ENCODE data around the gene C5AR1. TPM values are rescaled to one million over a fixed set of nuclear protein-coding genes. Genes with fewer than 3 reads are reported as not detected.
"Not testable (repeated sequence)": the region's sequence is repeated elsewhere in the genome, so short reads cannot be mapped to it uniquely, and the experiment has no call there.

Gene C5AR1
- total RNA-seq, 1 donor from 2014 or later, result 0.98 TPM

- Mint-ChIP-seq H3K27ac (no peak overlapping the region), H3K36me3 (peaks cover 2% of the 10 kb centered on the region), H3K4me1 (peaks cover 20% of the 10 kb centered on the region), H3K27me3 (ENCODE audit: low read depth) (no peaks in the 10 kb centered on the region), H3K9me3 (no peaks in the 10 kb centered on the region), H3K4me3 (no peak overlapping the region)
- TF ChIP-seq CTCF (IDR thresholded peaks at IDR 0.05; ENCODE audit: unreplicated experiment), result peak; percentile 44
- DNase-seq (ENCODE audit: low spot score in 2 of 2, unreplicated experiment in 2 of 2), result no peak
Observed at GRCh38 chr19:47280183-47280797, 29.4 kb upstream of the C5AR1 start.

GRCh38 chr19:47283405-47284059, 26.1 kb upstream of the C5AR1 start:
- Mint-ChIP-seq H3K27ac (no peak overlapping the region), H3K4me3 (no peak overlapping the region), H3K27me3 (ENCODE audit: low read depth) (no peaks in the 10 kb centered on the region), H3K9me3 (no peaks in the 10 kb centered on the region), H3K4me1 (peaks cover 9% of the 10 kb centered on the region), H3K36me3 (no peaks in the 10 kb centered on the region)
- no peak for DNase-seq (ENCODE audit: low spot score in 2 of 2, unreplicated experiment in 2 of 2)
- no peak for TF ChIP-seq CTCF (IDR thresholded peaks at IDR 0.05; ENCODE audit: unreplicated experiment)

- H3K4me1 Mint-ChIP-seq, result peaks cover 10% of the 10 kb centered on the region
- H3K4me3 Mint-ChIP-seq, result no peak overlapping the region
- H3K27me3 Mint-ChIP-seq (ENCODE audit: low read depth), result no peaks in the 10 kb centered on the region
- DNase-seq (ENCODE audit: low spot score in 2 of 2, unreplicated experiment in 2 of 2), result no peak
- H3K9me3 Mint-ChIP-seq, result no peaks in the 10 kb centered on the region
- no peak overlapping the region for H3K27ac Mint-ChIP-seq
- peak; percentile 90 for TF ChIP-seq CTCF (IDR thresholded peaks at IDR 0.05; ENCODE audit: unreplicated experiment)
- H3K36me3 Mint-ChIP-seq, result no peaks in the 10 kb centered on the region
Observed at GRCh38 chr19:47284324-47284899, 25.2 kb upstream of the C5AR1 start.

- H3K9me3 Mint-ChIP-seq, result no peaks in the 10 kb centered on the region
- no peak overlapping the region for H3K27ac Mint-ChIP-seq
- H3K27me3 Mint-ChIP-seq (ENCODE audit: low read depth), result no peaks in the 10 kb centered on the region
- no peak overlapping the region for H3K4me3 Mint-ChIP-seq
- TF ChIP-seq CTCF (IDR thresholded peaks at IDR 0.05; ENCODE audit: unreplicated experiment), result peak; percentile 84
- no peaks in the 10 kb centered on the region for H3K36me3 Mint-ChIP-seq
- DNase-seq (ENCODE audit: low spot score in 2 of 2, unreplicated experiment in 2 of 2), result peak; percentile 64 to 76
- H3K4me1 Mint-ChIP-seq, result no peaks in the 10 kb centered on the region
Observed at GRCh38 chr19:47296036-47296435, 13.6 kb upstream of the C5AR1 start.

GRCh38 chr19:47300867-47301266, 8.8 kb upstream of the C5AR1 start:
- H3K4me3 Mint-ChIP-seq; H3K9me3 Mint-ChIP-seq; H3K4me1 Mint-ChIP-seq; H3K27me3 Mint-ChIP-seq (ENCODE audit: low read depth); H3K36me3 Mint-ChIP-seq; H3K27ac Mint-ChIP-seq; DNase-seq (ENCODE audit: low spot score in 2 of 2, unreplicated experiment in 2 of 2): not testable (repeated sequence)

- TF ChIP-seq CTCF (IDR thresholded peaks at IDR 0.05; ENCODE audit: unreplicated experiment), result no peak
- H3K27me3 Mint-ChIP-seq (ENCODE audit: low read depth), result peaks cover 1% of the 10 kb centered on the region
- H3K27ac Mint-ChIP-seq, result no peak overlapping the region
- no peaks in the 10 kb centered on the region for H3K36me3 Mint-ChIP-seq
- no peak for DNase-seq (ENCODE audit: low spot score in 2 of 2, unreplicated experiment in 2 of 2)
- H3K9me3 Mint-ChIP-seq, result no peaks in the 10 kb centered on the region
- no peak overlapping the region for H3K4me3 Mint-ChIP-seq
- H3K4me1 Mint-ChIP-seq, result peaks cover 5% of the 10 kb centered on the region
Observed at GRCh38 chr19:47302249-47302648, 7.4 kb upstream of the C5AR1 start.

Measured in mesothelial cell of epicardium (in vitro differentiated cells).